HepG2 (cell line): ENCODE data around the gene UBAC1. TPM values are rescaled to one million over a fixed set of nuclear protein-coding genes. Genes with fewer than 3 reads are reported as not detected.
A peak's percentile ranks its signal among the peaks of the same experiment; 100 is the strongest.

Source experiments
- ARNT2 ChIP-seq: sonication (generic); formaldehyde crosslinking; IDR thresholded peaks from 2 replicates; pipeline ENCODE4 v1.8.0; 2022; ENCODE audit warnings: mild to moderate bottlenecking, low read depth, missing genetic modification reagents, moderate library complexity
- E2F5 ChIP-seq: sonication (generic); formaldehyde crosslinking; conservative IDR thresholded peaks from 2 replicates; pipeline ENCODE4 v1.4.0; 2020; ENCODE audit warnings: missing genetic modification reagents
- GFI1 ChIP-seq: sonication (generic); formaldehyde crosslinking; IDR thresholded peaks from 2 replicates; pipeline ENCODE4 v1.5.0; 2020; ENCODE audit warnings: missing genetic modification reagents, mild to moderate bottlenecking, borderline replicate concordance
- GLMP ChIP-seq: sonication (generic); formaldehyde crosslinking; IDR thresholded peaks from 2 replicates; pipeline ENCODE4 v1.9.0; 2021; ENCODE audit warnings: missing genetic modification reagents, mild to moderate bottlenecking, borderline replicate concordance
- HNF1A ChIP-seq, 2 experiments: sonication (generic) in 1 of 2; formaldehyde crosslinking in 1 of 2; IDR thresholded peaks; 2 replicates each; pipeline versions ENCODE4 v1.4.0 to v1.6.1; 2016 to 2020; ENCODE audit warnings: borderline replicate concordance in 1 of 2, low read depth in 1 of 2, mild to moderate bottlenecking in 1 of 2, missing genetic modification reagents in 1 of 2
- IKZF4 ChIP-seq: sonication (generic); formaldehyde crosslinking; IDR thresholded peaks from 2 replicates; pipeline ENCODE4 v1.5.1; 2020; ENCODE audit warnings: borderline replicate concordance, mild to moderate bottlenecking, low read depth, missing genetic modification reagents; ENCODE audit errors: not compliant biosample characterization
- KDM5A ChIP-seq: fragments of 200-600 bp; sonication (generic); IDR thresholded peaks from 2 replicates; pipeline ENCODE4 v1.7.0; 2018; ENCODE audit warnings: antibody characterized with exemption, mild to moderate bottlenecking, low read length, borderline replicate concordance
- THAP9 ChIP-seq: sonication (generic); formaldehyde crosslinking; IDR thresholded peaks from 2 replicates; pipeline ENCODE4; 2020; ENCODE audit warnings: missing genetic modification reagents, mild to moderate bottlenecking, borderline replicate concordance
- ZBTB25 ChIP-seq: IDR thresholded peaks from 2 replicates; pipeline ENCODE4 v1.6.1; 2018; ENCODE audit warnings: missing genetic modification reagents
- ZHX2 ChIP-seq, 2 experiments: sonication (generic) in 1 of 2; formaldehyde crosslinking in 1 of 2; IDR thresholded peaks; 2 replicates each; pipeline versions ENCODE4 v1.6.1 to v1.9.0; 2014 to 2022; ENCODE audit warnings: antibody characterized with exemption in 1 of 2, borderline replicate concordance in 1 of 2, inconsistent platforms in 1 of 2, low read depth in 1 of 2, missing genetic modification reagents in 1 of 2
- polyA plus RNA-seq, 8 experiments: library from polyadenylated mRNA; depleted of rRNA in 3 of 8; stranded (reverse) in 7 of 8; unstranded in 1 of 8; fragments of >200 nt; fragmentation: Illumina TruSeq in 4 of 8; extraction: Trizol in 4 of 8; gene quantifications; 2 replicates each; pipeline versions ENCODE4 v1.2.1 to v1.2.3, GENCODE V29; 2011 to 2016; ENCODE audit warnings: low read depth in 4 of 8, missing spikeins in 1 of 8, mixed read lengths in 1 of 8; ENCODE audit not compliant: insufficient read depth in 1 of 8
- total RNA-seq, 5 experiments: library from RNA; depleted of rRNA; stranded (reverse); fragments of >200 nt; fragmentation: Illumina TruSeq; extraction: Trizol; gene quantifications; 2 replicates each; pipeline ENCODE4 v1.2.3, GENCODE V29; 2016; ENCODE audit warnings: low read depth in 1 of 5

The UBAC1 gene
- total and polyA plus RNA-seq, 2 of the 13 experiments (the other 11 are each of a cell fraction or from before 2014, with no cell fraction given): 32.2 to 34.1 TPM

- no peak for TF ChIP-seq IKZF4 (CRISPR knock-in tag)
- no peak for TF ChIP-seq GFI1 (CRISPR knock-in tag)
- TF ChIP-seq KDM5A: no peak; the same call in 1 of the 2 replicates
- no peak for TF ChIP-seq GLMP (CRISPR knock-in tag)
- no peak for TF ChIP-seq HNF1A (IDR thresholded peaks at IDR 0.05; ENCODE audit: low read depth)
- no peak for TF ChIP-seq HNF1A (CRISPR knock-in tag; IDR thresholded peaks at IDR 0.05; ENCODE audit: borderline replicate concordance)
- no peak for TF ChIP-seq THAP9
- TF ChIP-seq E2F5: no peak
- no peak for TF ChIP-seq ZBTB25 (CRISPR knock-in tag)
- TF ChIP-seq ARNT2 (CRISPR knock-in tag): no peak
- TF ChIP-seq ZHX2 (IDR thresholded peaks at IDR 0.05; ENCODE audit: low read depth): no peak
- 0 out of 2 replicates have a peak, but pooled peaks have one; percentile 59 for TF ChIP-seq ZHX2 (CRISPR knock-in tag; IDR thresholded peaks at IDR 0.05; ENCODE audit: borderline replicate concordance)
Measured at GRCh38 chr9:135993409-135993742, 32.2 kb upstream of the UBAC1 start (continued).
